Endodermal cell (in vitro differentiated cells): Measurements from ENCODE around the gene SMPDL3A. TPM values are rescaled to one million over a fixed set of nuclear protein-coding genes. Genes with fewer than 3 reads are reported as not detected.

Experiments used
- DNase-seq: peaks from one replicate; pipeline ENCODE4 v3.0.0-alpha.2; 2017
- H3K27ac ChIP-seq: 2 replicates; pipeline ENCODE4 v1.5.1; 2013; ENCODE audit warnings: mild to moderate bottlenecking, low read depth, low read length, moderate library complexity
- H3K27me3 ChIP-seq: 2 replicates; pipeline ENCODE4 v1.6.1; 2013; ENCODE audit warnings: mild to moderate bottlenecking, low read length, moderate library complexity; ENCODE audit not compliant: insufficient read depth, control insufficient read depth, poor library complexity, severe bottlenecking
- H3K36me3 ChIP-seq: 2 replicates; pipeline ENCODE4 v1.7.0; 2013; ENCODE audit warnings: mild to moderate bottlenecking, low read length, moderate library complexity; ENCODE audit not compliant: control insufficient read depth, insufficient read depth
- H3K4me1 ChIP-seq: one replicate; pipeline ENCODE4 v1.7.0; 2013; ENCODE audit warnings: low read length; ENCODE audit not compliant: control insufficient read depth, insufficient read depth
- H3K4me3 ChIP-seq: 2 replicates; pipeline ENCODE4 v1.5.1; 2013; ENCODE audit warnings: mild to moderate bottlenecking, low read length, moderate library complexity
- H3K9ac ChIP-seq: 2 replicates; pipeline ENCODE4 v1.6.1; 2013; ENCODE audit warnings: mild to moderate bottlenecking, low read length, moderate library complexity; ENCODE audit not compliant: poor library complexity, severe bottlenecking; ENCODE audit errors: extremely low read depth
- H3K9me3 ChIP-seq: 2 replicates; pipeline ENCODE4 v1.6.1; 2013; ENCODE audit warnings: mild to moderate bottlenecking, low read length, moderate library complexity; ENCODE audit not compliant: control insufficient read depth
- H3K27ac Mint-ChIP-seq: 2 replicates; pipeline ENCODE4 v1.8.0; 2020; ENCODE audit warnings: mixed read lengths
- H3K27me3 Mint-ChIP-seq: 2 replicates; pipeline ENCODE4 v1.8.0; 2021; ENCODE audit warnings: mild to moderate bottlenecking, mixed read lengths; ENCODE audit not compliant: insufficient read depth
- H3K36me3 Mint-ChIP-seq: 2 replicates; pipeline ENCODE4 v1.8.0; 2020; ENCODE audit warnings: low read depth, mixed read lengths
- H3K4me1 Mint-ChIP-seq: 2 replicates; pipeline ENCODE4 v1.8.0; 2020; ENCODE audit warnings: mixed read lengths
- H3K4me3 Mint-ChIP-seq: 2 replicates; pipeline ENCODE4 v1.8.0; 2020; ENCODE audit warnings: mild to moderate bottlenecking, moderate library complexity, mixed read lengths
- H3K9me3 Mint-ChIP-seq: 2 replicates; pipeline ENCODE4 v1.8.0; 2020; ENCODE audit warnings: mild to moderate bottlenecking, mixed read lengths
- CTCF ChIP-seq: fragments of 200-600 bp; sonication (generic); conservative IDR thresholded peaks from 2 replicates; pipeline ENCODE4 v1.5.0; 2021; ENCODE audit warnings: antibody characterized with exemption, mild to moderate bottlenecking
- WGBS, 2 experiments: methylation state at CpG; one replicate each; pipeline versions ENCODE4 v1.1.5 to v1.1.7; 2013; ENCODE audit warnings: missing lambda C conversion rate in 2 of 2, mixed read lengths in 1 of 2; ENCODE audit not compliant: insufficient coverage in 1 of 2, insufficient read length in 1 of 2; 5-methylcytosine and 5-hydroxymethylcytosine counted together
- total RNA-seq, 2 donors: library from RNA; stranded (reverse); fragmentation: NEBNext Ultra II Directional in 1 of 2; extraction: Animal tissue kit (Norgen Biotek cat#: 25700) in 1 of 2; gene quantifications; 2 replicates in 1 of 2; 3 replicates in 1 of 2; pipeline ENCODE4 v1.2.1, GENCODE V29; 2021

Gene SMPDL3A
- total RNA-seq, 2 donors from 2014 or later, result 2.8 to 3.2 TPM

- H3K27ac Mint-ChIP-seq, result no peak within 1 kb of the TSS
- no peak for TF ChIP-seq CTCF
- Histone ChIP-seq H3K9ac (no peak within 1 kb of the TSS), H3K4me1 (peaks cover 8% of the 10 kb centered on the region), H3K27ac (peak within 1 kb of the TSS; percentile 84), H3K36me3 (no peaks in the 10 kb centered on the region), H3K27me3 (no peaks in the 10 kb centered on the region), H3K9me3 (no peaks in the 10 kb centered on the region), H3K4me3 (peak within 1 kb of the TSS; percentile 37)
- no peaks in the 10 kb centered on the region for H3K36me3 Mint-ChIP-seq
- peak within 1 kb of the TSS; percentile 27 for H3K4me3 Mint-ChIP-seq
- H3K27me3 Mint-ChIP-seq, result peaks cover 9% of the 10 kb centered on the region
- H3K4me1 Mint-ChIP-seq, result peaks cover 36% of the 10 kb centered on the region
- 46 to 69% methylated on average over 2 to 3 of the region's 3 CpGs for WGBS, 2 experiments
- DNase-seq, result no peak
- no peaks in the 10 kb centered on the region for H3K9me3 Mint-ChIP-seq
Measured at GRCh38 chr6:122779667-122780066, 9.4 kb upstream of the SMPDL3A start, which contains the start of gene FABP7. TSS of gene FABP7 (plus strand) at chr6:122779716. CDS start at chr6:122779795, 79 bp downstream.

- no peak overlapping the region for H3K9ac ChIP-seq
- no peak overlapping the region for H3K27ac ChIP-seq
- no peaks in the 10 kb centered on the region for H3K9me3 ChIP-seq
- H3K27me3 Mint-ChIP-seq, result peaks cover 7% of the 10 kb centered on the region
- H3K27me3 ChIP-seq, result no peaks in the 10 kb centered on the region
- H3K36me3 Mint-ChIP-seq, result no peaks in the 10 kb centered on the region
- peaks cover 8% of the 10 kb centered on the region for H3K4me1 ChIP-seq
- H3K4me3 ChIP-seq, result peak overlapping the region; percentile 37
- no peak for DNase-seq
- no peak overlapping the region for H3K4me3 Mint-ChIP-seq
- no peak for TF ChIP-seq CTCF
- H3K27ac Mint-ChIP-seq, result no peak overlapping the region
- WGBS, 2 experiments, result 46 to 47% methylated on average over 2 to 5 of the region's 5 CpGs
- peaks cover 36% of the 10 kb centered on the region for H3K4me1 Mint-ChIP-seq
- no peaks in the 10 kb centered on the region for H3K36me3 ChIP-seq
- no peaks in the 10 kb centered on the region for H3K9me3 Mint-ChIP-seq
Measured at GRCh38 chr6:122780114-122780513, 8.9 kb upstream of the SMPDL3A start.

- DNase-seq, result no peak
- no peaks in the 10 kb centered on the region for H3K9me3 ChIP-seq
- peaks cover 8% of the 10 kb centered on the region for H3K4me1 ChIP-seq
- H3K27me3 Mint-ChIP-seq, result peaks cover 13% of the 10 kb centered on the region
- H3K36me3 ChIP-seq, result no peaks in the 10 kb centered on the region
- no peak for TF ChIP-seq CTCF
- no peak overlapping the region for H3K9ac ChIP-seq
- H3K4me3 ChIP-seq, result no peak overlapping the region
- no peaks in the 10 kb centered on the region for H3K9me3 Mint-ChIP-seq
- H3K27ac ChIP-seq, result no peak overlapping the region
- no peaks in the 10 kb centered on the region for H3K27me3 ChIP-seq
- WGBS, 2 experiments, result 87 to 97% methylated on average over 4 to 7 of the region's 7 CpGs
- H3K36me3 Mint-ChIP-seq, result no peaks in the 10 kb centered on the region
- H3K4me3 Mint-ChIP-seq, result no peak overlapping the region
- H3K4me1 Mint-ChIP-seq, result peaks cover 36% of the 10 kb centered on the region
- H3K27ac Mint-ChIP-seq, result no peak overlapping the region
Measured at GRCh38 chr6:122781716-122782115, 7.3 kb upstream of the SMPDL3A start.
